ENCODE data around the gene ACAP1. TPM values are rescaled to one million over a fixed set of nuclear protein-coding genes. Genes with fewer than 3 reads are reported as not detected.

The ACAP1 gene
- total and polyA plus RNA-seq, 9 of the 15 experiments (the other 6 are each of a cell fraction or from before 2014, with no cell fraction given) = 0.15 to 8.5 (median 2.4) TPM

- no peak; the same call in 1 of the 2 replicates for TF ChIP-seq ZNF407 (IDR thresholded peaks at IDR 0.05; ENCODE audit: low read depth)
- TF ChIP-seq PML (IDR thresholded peaks at IDR 0.05; ENCODE audit: low read length) = no peak
- no peak for TF ChIP-seq CBFA2T2 (conservative IDR thresholded peaks at IDR 0.05)
- TF ChIP-seq HMG20B (CRISPR knock-in tag; IDR thresholded peaks at IDR 0.05) = no peak
- TF ChIP-seq ZNF668 (CRISPR knock-in tag; IDR thresholded peaks at IDR 0.05) = no peak
- TF ChIP-seq ZNF318 (IDR thresholded peaks at IDR 0.05; ENCODE audit: borderline replicate concordance in 1 of 2, low read depth in 1 of 2) = no peak
- peak; percentile 82 to 90 for TF ChIP-seq MNT (conservative IDR thresholded peaks at IDR 0.05)
- TF ChIP-seq ZNF780A (CRISPR knock-in tag; IDR thresholded peaks at IDR 0.05) = no peak
- TF ChIP-seq ZEB2 (IDR thresholded peaks at IDR 0.05) = no peak
Observed at GRCh38 chr17:7306911-7307685, 29.2 kb upstream of the ACAP1 start, which contains the start of gene EIF5A (continued).

Data from K562 (cell line).